ENCODE results near the gene TRIM62. TPM values are rescaled to one million over a fixed set of nuclear protein-coding genes. Genes with fewer than 3 reads are reported as not detected.

TRIM62 gene
- total and polyA plus RNA-seq, 11 donors = 1.8 to 6.1 (median 3.3) TPM

- 97 to 98% (median 98%) methylated on average over 2 of the region's 2 CpGs for WGBS, 4 donors
- Histone ChIP-seq H3K4me3 (no peak overlapping the region), H3K27me3 (no peaks in the 10 kb centered on the region), H3K4me1 (peaks cover 0 to 17% (median 9%) of the 10 kb centered on the region in 12 donors), H3K9me3 (no peaks in the 10 kb centered on the region), H3K36me3 (no peaks in the 10 kb centered on the region), H3K27ac (no peak overlapping the region)
- DNase-seq = no peak
- ATAC-seq = no peak
- intact Hi-C loops (cut with DNase I) = loop anchor here in 7 of 10 donors (10.0 kb wide), 7 partner anchors 122 to 482 kb away; partner anchors contain the start of genes ZNF362 (in 1 of the 7) and ZSCAN20 (in 1 of the 7)
- TF ChIP-seq CTCF (IDR thresholded peaks at IDR 0.05) (no peak), POLR2A (IDR thresholded peaks at IDR 0.05) (no peak)
Observed at GRCh38 chr1:33132549-33132948, 49.3 kb downstream of the TRIM62 start.

- no peak overlapping the region for H3K27ac ChIP-seq
- no peaks in the 10 kb centered on the region for H3K36me3 ChIP-seq
- no peak overlapping the region for H3K4me3 ChIP-seq
- H3K9me3 ChIP-seq = no peaks in the 10 kb centered on the region
- no peaks in the 10 kb centered on the region for H3K27me3 ChIP-seq
- TF ChIP-seq POLR2A (IDR thresholded peaks at IDR 0.05) (no peak), CTCF (IDR thresholded peaks at IDR 0.05) (no peak)
- ATAC-seq (no peak), DNase-seq (no peak)
- WGBS, 4 donors = 72 to 81% (median 78%) methylated on average over 2 of the region's 2 CpGs
- peaks cover 2 to 23% (median 15%) of the 10 kb centered on the region in 12 donors for H3K4me1 ChIP-seq
- intact Hi-C loops (cut with DNase I) = loop anchor here in 7 of 10 donors (10.0 kb wide), 7 partner anchors 124 to 484 kb away; partner anchors contain the start of genes ZNF362 (in 1 of the 7) and ZSCAN20 (in 1 of the 7)
Observed at GRCh38 chr1:33131191-33131590, 50.7 kb downstream of the TRIM62 start.

- 61 to 83% (median 75%) methylated on average over 4 of the region's 4 CpGs for WGBS, 4 donors
- intact Hi-C loops (cut with DNase I) = loop anchor here in 7 of 10 donors (10.0 kb wide), 7 partner anchors 125 to 485 kb away; partner anchors contain the start of genes ZNF362 (in 1 of the 7) and ZSCAN20 (in 1 of the 7)
Observed at GRCh38 chr1:33130297-33130696, 51.5 kb downstream of the TRIM62 start.

More at GRCh38 chr1:33130297-33130696, 51.5 kb downstream of the TRIM62 start:
- DNase-seq (no peak), ATAC-seq (no peak)
- H3K4me1 ChIP-seq = peaks cover 2 to 28% (median 18%) of the 10 kb centered on the region in 12 donors
- H3K36me3 ChIP-seq = no peaks in the 10 kb centered on the region
- no peaks in the 10 kb centered on the region for H3K27me3 ChIP-seq
- no peak overlapping the region for H3K4me3 ChIP-seq
- H3K9me3 ChIP-seq = no peaks in the 10 kb centered on the region
- no peak for TF ChIP-seq CTCF (IDR thresholded peaks at IDR 0.05)
- no peak for TF ChIP-seq POLR2A (IDR thresholded peaks at IDR 0.05)
- H3K27ac ChIP-seq = no peak overlapping the region

All from heart left ventricle (tissue), 16 donors.